ENCODE results near the gene DUOXA1.

DNA sequence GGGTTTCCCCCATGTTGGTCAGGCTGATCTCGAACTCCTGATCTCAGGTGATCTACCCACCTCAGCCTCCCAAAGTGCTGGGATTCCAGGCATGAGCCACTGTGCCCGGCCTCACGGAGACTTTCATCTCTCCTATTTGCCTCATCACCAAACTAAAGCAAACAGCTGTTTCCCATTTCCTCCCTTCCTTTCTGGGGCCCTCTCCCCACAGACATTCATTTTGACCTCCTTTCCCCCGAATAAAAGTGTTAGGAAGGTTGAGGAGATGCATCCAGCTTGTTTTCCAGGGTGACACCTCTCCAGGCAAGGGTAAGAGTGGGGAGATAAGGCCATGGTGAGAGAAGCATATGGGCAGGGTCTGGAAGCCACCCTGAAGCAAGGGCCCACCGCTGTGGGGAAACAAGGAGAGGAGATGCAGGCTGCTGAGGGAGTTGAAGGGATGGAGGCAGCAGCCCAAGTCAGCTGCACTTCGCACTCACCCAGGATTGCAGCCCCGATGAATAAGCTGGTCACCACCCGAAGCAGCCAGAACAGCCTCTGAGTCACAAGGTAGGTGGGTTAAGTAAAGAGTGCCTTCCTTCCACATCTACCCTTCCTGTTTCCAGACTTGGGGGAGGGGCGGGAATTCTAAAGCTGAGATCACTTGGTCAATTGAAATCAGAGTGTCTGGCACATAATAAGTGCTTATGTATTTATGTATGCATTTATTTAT is 7.8 kb downstream of the DUOXA1 start:
- TF ChIP-seq, protein P1, sequence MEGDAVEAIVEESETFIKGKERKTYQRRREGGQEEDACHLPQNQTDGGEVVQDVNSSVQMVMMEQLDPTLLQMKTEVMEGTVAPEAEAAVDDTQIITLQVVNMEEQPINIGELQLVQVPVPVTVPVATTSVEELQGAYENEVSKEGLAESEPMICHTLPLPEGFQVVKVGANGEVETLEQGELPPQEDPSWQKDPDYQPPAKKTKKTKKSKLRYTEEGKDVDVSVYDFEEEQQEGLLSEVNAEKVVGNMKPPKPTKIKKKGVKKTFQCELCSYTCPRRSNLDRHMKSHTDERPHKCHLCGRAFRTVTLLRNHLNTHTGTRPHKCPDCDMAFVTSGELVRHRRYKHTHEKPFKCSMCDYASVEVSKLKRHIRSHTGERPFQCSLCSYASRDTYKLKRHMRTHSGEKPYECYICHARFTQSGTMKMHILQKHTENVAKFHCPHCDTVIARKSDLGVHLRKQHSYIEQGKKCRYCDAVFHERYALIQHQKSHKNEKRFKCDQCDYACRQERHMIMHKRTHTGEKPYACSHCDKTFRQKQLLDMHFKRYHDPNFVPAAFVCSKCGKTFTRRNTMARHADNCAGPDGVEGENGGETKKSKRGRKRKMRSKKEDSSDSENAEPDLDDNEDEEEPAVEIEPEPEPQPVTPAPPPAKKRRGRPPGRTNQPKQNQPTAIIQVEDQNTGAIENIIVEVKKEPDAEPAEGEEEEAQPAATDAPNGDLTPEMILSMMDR (IDR thresholded peaks at IDR 0.05): no peak
- TF ChIP-seq POLR2A (IDR thresholded peaks at IDR 0.05): no peak

Data from tibial nerve (tissue), 3 donors.